ENCODE measurements around the gene TICRR. TPM values are rescaled to one million over a fixed set of nuclear protein-coding genes. Genes with fewer than 3 reads are reported as not detected.
"Not testable (repeated sequence)": the region's sequence is repeated elsewhere in the genome, so short reads cannot be mapped to it uniquely, and the experiment has no call there.

The TICRR gene
- polyA plus RNA-seq (ENCODE audit: insufficient read length) = 4.1 TPM

DNA sequence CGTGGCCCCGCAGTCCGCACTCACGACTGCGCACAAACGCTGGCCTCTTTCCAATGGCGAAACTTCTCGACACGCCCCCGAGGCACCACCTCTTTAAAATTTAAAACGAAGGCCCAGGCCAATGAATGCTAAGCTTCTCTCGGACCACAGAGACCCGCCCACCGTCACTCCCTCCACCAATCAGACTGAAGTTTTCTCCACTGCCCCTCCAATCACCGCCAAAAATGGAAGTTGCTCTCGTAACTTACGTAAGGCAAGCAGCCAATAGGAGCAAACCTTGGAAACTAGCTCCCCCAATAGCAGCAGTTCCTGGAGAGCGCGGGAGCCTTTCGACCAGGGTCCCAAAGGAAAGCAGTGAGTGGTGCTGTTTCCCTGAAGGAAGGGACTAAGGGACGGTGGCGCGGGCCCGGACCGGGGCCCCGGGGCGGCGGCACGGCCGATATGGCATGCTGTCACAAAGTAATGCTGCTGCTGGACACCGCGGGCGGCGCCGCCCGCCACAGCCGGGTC is at the start of gene TICRR:
TSS of gene TICRR (plus strand) at position 324 of the 510 bp plus-strand sequence. CDS start at position 442, 118 bp downstream.
- peak; percentile 99 for DNase-seq (ENCODE audit: low read depth)

- DNase-seq (ENCODE audit: low read depth) = no peak
Measured at GRCh38 chr15:89526181-89526580, 49.1 kb upstream of the TICRR start.

- DNase-seq (ENCODE audit: low read depth) = no peak
Measured at GRCh38 chr15:89526601-89527441, 48.4 kb upstream of the TICRR start.

DNA sequence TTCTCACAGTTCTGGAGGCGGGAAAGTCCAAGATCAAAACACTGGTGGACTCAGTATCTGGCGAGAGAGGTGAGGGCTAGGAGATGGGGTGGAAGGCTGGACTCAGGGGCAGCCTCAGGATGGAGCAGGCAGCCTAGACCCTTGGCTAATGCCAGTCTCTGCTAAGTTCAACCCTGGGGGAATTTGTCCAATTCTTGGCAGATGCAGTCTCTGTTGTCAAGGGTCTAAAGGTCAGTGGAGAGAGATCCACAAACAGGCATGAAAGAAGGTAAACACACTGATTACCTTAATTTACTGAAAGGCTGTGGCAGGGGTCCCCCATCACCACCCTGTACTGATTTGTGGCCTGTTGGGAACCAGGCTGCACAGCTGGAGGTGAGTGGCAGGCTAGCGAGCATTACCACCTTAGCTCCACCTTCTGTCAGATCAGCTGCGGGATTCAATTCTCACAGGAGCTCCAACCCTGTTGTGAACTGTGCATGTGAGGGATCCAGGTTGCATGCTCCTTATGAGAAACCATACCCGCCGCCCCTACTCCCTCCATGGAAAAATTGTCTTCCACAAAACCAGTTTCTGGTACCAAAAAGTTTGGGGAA is 46.4 kb upstream of the TICRR start:
- no peak for DNase-seq (ENCODE audit: low read depth)

GRCh38 chr15:89530976-89531375 is 44.3 kb upstream of the TICRR start:
- DNase-seq (ENCODE audit: low read depth) = no peak

GRCh38 chr15:89531796-89532537 is 43.3 kb upstream of the TICRR start:
- DNase-seq (ENCODE audit: low read depth) = no peak

DNA sequence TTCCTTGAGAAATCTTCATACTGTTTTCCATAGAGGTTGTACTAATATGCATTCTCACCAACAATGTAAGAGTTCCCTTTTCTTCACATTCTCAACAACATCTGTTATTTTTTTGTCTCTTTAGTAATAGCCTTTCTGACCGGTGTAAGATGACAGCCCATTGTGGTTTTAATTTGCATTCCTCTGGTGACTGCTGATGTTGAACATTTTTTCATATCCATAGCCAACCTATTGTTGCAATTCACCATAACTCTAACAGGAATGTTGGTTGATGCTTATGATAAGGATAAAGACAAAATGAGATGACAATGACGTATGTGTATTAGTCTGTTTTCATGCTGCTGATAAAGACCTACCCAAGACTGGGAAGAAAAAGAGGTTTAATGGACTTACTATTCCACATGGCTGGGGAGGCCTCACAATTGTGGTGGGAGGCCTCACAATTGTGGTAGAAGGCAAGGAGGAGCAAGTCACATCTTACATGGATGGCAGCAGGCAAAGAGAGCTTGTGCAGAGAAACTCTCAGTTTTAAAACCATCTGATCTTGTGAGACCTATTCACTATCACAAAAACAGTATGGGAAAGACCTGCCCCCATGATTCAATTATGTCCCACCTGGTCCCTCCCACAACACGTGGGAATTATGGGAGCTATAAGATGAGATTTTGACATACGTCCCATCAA is 41.3 kb upstream of the TICRR start:
- no peak for DNase-seq (ENCODE audit: low read depth)

DNA sequence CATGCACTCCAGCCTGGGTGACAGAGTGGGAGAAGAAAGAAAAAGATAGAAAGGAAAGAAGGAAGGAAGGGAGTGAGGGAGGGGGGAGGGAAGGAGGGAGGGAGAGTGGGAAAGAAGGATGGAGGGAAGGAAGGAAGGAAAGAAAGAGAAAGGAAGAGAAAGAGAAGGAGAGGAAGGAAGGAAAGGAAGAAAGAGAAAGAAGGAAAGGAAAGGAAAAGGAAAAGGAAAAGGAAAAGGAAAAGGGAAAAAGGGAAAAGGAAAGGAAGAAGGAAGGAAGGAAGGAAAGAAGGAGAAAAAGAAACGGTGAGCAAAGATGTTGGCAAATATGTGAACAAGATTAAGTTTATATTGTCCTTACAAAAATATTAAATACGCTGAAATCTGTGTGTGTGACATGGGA is 36.2 kb upstream of the TICRR start:
- no peak for DNase-seq (ENCODE audit: low read depth)

GRCh38 chr15:89542369-89542768 is 32.9 kb upstream of the TICRR start:
- DNase-seq (ENCODE audit: low read depth) = no peak

GRCh38 chr15:89543389-89543788 is 31.9 kb upstream of the TICRR start:
- no peak for DNase-seq (ENCODE audit: low read depth)

- DNase-seq (ENCODE audit: low read depth) = not testable (repeated sequence)
Measured at GRCh38 chr15:89549138-89549537, 26.1 kb upstream of the TICRR start.

GRCh38 chr15:89550427-89550826 is 24.8 kb upstream of the TICRR start:
- no peak for DNase-seq (ENCODE audit: low read depth)

DNA sequence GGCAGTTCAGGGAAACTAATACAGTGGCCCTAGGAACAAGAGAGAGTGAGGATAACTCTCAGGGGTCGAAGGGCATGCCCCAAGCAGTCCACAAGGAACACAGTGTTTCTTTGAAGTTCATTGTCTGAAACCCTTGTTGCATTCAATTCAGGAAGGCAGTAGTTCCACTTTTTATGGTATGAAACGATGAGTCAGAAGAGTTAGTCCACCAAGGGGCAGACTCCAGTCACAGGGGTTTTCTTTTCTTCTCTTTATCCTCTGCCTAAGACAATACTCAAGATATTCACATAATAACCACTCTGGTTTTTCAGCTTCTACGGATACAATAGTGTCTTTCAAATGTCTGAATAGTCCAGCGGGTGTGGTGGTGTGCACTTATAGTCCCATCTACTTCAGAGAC is 23.7 kb upstream of the TICRR start:
- no peak for DNase-seq (ENCODE audit: low read depth)

- DNase-seq (ENCODE audit: low read depth) = no peak
Measured at GRCh38 chr15:89553632-89554031, 21.6 kb upstream of the TICRR start.

DNA sequence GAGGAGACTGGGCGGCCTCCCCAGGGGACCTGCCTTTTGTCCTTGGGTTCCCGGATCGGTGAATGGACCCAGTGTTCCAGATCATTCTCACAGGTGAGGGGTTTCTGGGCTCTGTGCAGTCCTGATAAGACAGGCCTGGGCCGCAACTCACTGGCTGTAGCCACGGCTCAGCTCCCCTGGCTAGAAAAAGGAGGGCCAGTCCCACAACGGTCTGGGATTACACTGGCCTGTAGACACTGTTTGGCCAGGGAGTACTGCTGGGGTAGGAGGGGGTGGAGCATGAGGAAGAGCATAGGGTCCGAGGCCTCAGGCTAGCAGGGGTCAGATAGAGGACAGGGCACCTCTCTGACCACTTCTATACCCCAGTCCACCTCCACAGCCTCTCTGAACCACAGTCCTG is 21.0 kb upstream of the TICRR start:
- no peak for DNase-seq (ENCODE audit: low read depth)

DNA sequence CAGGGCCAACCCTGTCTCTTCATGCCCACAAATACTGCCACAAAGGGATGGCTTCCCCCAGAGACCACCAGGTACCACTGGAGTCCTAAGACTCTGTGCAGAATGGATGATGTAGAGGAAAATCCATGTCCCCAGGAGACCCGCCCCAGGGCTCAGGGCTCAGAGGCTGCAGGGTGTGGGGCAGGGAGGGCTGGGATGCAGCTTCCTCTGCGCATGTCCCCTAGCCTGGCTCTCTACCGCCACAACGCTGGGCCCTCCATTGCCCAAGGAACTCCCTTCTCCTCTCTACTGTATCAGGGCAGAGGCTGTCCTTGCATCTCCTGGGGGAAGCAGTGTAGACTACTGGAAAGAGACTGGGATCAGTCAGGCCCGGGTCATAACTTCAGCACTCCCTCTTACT is 19.5 kb upstream of the TICRR start:
- no peak for DNase-seq (ENCODE audit: low read depth)

GRCh38 chr15:89556413-89557262 is 18.6 kb upstream of the TICRR start:
- DNase-seq (ENCODE audit: low read depth) = peak; percentile 19

- no peak for DNase-seq (ENCODE audit: low read depth)
Measured at GRCh38 chr15:89559769-89560264, 15.5 kb upstream of the TICRR start.

- DNase-seq (ENCODE audit: low read depth) = no peak
Measured at GRCh38 chr15:89566181-89566580, 9.1 kb upstream of the TICRR start.

- no peak for DNase-seq (ENCODE audit: low read depth)
Measured at GRCh38 chr15:89566621-89567294, 8.5 kb upstream of the TICRR start.

Data from forelimb muscle (tissue), 1 donor.